Measurements from ENCODE around the gene CCL23. TPM values are rescaled to one million over a fixed set of nuclear protein-coding genes. Genes with fewer than 3 reads are reported as not detected.

The CCL23 gene
- total RNA-seq, 1 experiment from 2014 or later = not detected

DNA sequence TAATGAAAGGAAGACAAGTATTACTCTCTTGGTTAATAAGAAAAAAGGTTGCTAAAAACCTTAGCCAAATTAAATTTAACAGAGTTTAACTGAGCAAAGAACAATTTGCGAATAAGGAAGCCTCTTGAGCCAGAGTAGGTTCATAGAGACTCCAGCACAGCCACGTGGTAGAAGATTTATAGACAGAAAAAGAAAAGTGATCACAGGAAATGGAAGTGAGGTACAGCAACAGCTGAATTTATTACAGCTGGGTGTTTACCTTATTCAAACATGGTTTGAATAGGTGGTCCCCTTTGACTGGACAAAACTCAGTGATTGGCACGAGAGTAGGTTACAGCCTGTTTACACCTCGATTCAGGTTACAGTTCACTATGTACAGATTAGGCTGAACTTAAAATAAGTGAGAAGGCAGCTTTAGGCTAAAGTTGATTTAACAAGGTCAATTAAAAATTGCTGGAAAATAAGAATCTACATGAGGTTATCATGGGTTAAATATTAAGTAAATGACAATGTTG lies 13.1 kb downstream of the CCL23 start:
- Mint-ChIP-seq H3K4me1 (ENCODE audit: low read depth, unreplicated experiment) (peaks cover 15% of the 10 kb centered on the region), H3K27me3 (ENCODE audit: unreplicated experiment) (no peaks in the 10 kb centered on the region), H3K4me3 (ENCODE audit: low read depth, unreplicated experiment) (no peak overlapping the region), H3K9me3 (ENCODE audit: low read depth, unreplicated experiment) (no peaks in the 10 kb centered on the region), H3K36me3 (ENCODE audit: insufficient read depth, unreplicated experiment) (no peaks in the 10 kb centered on the region), H3K27ac (ENCODE audit: unreplicated experiment) (no peak overlapping the region)
- intact Hi-C loops (cut with micrococcal nuclease; ENCODE audit: unreplicated experiment) = no loop called here
- CTCF ChIA-PET = interaction anchor here (0.5 kb wide), 1 partner anchor 18 kb away, joined by 3 read pairs; the partner anchor contains the start of gene CCL14
- BruUV-seq (replicated peaks) = no TSS peak
- TF ChIP-seq, protein P1, sequence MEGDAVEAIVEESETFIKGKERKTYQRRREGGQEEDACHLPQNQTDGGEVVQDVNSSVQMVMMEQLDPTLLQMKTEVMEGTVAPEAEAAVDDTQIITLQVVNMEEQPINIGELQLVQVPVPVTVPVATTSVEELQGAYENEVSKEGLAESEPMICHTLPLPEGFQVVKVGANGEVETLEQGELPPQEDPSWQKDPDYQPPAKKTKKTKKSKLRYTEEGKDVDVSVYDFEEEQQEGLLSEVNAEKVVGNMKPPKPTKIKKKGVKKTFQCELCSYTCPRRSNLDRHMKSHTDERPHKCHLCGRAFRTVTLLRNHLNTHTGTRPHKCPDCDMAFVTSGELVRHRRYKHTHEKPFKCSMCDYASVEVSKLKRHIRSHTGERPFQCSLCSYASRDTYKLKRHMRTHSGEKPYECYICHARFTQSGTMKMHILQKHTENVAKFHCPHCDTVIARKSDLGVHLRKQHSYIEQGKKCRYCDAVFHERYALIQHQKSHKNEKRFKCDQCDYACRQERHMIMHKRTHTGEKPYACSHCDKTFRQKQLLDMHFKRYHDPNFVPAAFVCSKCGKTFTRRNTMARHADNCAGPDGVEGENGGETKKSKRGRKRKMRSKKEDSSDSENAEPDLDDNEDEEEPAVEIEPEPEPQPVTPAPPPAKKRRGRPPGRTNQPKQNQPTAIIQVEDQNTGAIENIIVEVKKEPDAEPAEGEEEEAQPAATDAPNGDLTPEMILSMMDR (IDR thresholded peaks at IDR 0.05; ENCODE audit: unreplicated experiment) = no peak
- DNase-seq = no peak

DNA sequence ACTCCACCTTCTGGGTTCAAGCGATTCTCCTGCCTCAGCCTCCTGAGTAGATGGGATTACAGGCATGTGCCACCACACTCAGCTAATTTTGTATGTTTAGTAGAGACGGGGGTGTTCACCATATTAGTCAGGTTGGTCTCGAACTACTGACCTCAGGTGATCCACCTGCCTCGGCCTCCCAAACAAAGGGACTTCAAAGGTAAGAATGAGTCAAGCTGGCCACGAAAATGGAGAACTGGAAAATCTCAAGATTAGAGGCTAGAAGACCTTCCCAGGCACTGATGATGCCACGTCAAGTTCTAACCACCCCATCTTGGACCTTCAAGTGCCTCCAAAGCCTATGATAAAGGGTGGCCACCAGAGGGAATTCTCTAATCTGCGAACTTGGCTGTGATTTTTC lies 15.1 kb downstream of the CCL23 start:
- Mint-ChIP-seq H3K27me3 (ENCODE audit: unreplicated experiment) (peaks cover 12% of the 10 kb centered on the region), H3K4me1 (ENCODE audit: low read depth, unreplicated experiment) (peaks cover 15% of the 10 kb centered on the region), H3K36me3 (ENCODE audit: insufficient read depth, unreplicated experiment) (no peaks in the 10 kb centered on the region), H3K4me3 (ENCODE audit: low read depth, unreplicated experiment) (no peak overlapping the region), H3K9me3 (ENCODE audit: low read depth, unreplicated experiment) (no peaks in the 10 kb centered on the region), H3K27ac (ENCODE audit: unreplicated experiment) (no peak overlapping the region)
- BruUV-seq (replicated peaks) = no TSS peak
- DNase-seq = no peak
- CTCF ChIA-PET = no interaction called here
- TF ChIP-seq, protein P1 (IDR thresholded peaks at IDR 0.05; ENCODE audit: unreplicated experiment) = no peak
- intact Hi-C loops (cut with micrococcal nuclease; ENCODE audit: unreplicated experiment) = no loop called here

DNA sequence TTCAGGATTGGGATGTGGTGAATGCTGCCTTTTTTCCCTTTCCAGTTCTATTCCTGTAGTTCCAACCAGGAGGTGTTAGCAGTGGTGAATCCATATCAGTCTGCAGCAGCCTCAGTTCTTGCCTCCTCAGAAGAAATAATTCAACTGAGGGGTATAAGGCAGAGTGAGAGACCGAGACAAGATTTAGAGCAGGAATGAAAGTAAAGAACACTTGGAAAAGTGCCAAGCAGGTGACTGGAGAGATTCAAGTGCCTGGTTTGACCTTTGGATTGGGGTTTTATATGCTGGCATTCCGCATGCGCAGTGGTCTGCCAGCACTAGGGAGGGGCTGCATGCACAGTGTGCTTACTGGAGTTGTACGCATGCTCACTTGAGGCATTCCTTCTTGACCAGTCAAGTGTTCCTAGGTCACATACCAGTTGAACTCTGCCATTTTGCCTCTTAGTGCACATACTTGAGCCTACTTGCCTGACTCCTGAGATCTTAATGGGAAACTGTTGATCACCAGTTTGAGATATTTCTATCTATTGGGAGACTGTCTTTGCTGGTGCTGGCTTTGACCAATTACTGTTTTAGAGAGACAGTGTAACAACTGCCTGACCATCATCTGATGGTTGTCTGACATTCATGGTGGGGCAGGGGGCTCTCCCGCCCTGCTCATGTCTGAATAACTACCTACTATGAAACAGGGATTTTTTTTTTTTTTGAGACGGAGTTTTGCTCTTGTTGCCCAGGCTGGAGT lies 15.7 kb downstream of the CCL23 start:
- no peak overlapping the region for H3K27ac Mint-ChIP-seq (ENCODE audit: unreplicated experiment)
- intact Hi-C loops (cut with micrococcal nuclease; ENCODE audit: unreplicated experiment) = no loop called here
- BruUV-seq (replicated peaks) = no TSS peak
- H3K4me1 Mint-ChIP-seq (ENCODE audit: low read depth, unreplicated experiment) = peaks cover 15% of the 10 kb centered on the region
- CTCF ChIA-PET = interaction anchor here (1.0 kb wide), 1 partner anchor 71 kb away, joined by 3 read pairs; no protein-coding TSS in a partner anchor
- no peak overlapping the region for H3K4me3 Mint-ChIP-seq (ENCODE audit: low read depth, unreplicated experiment)
- no peaks in the 10 kb centered on the region for H3K9me3 Mint-ChIP-seq (ENCODE audit: low read depth, unreplicated experiment)
- peak; percentile 54 for DNase-seq
- H3K27me3 Mint-ChIP-seq (ENCODE audit: unreplicated experiment) = peaks cover 16% of the 10 kb centered on the region
- no peaks in the 10 kb centered on the region for H3K36me3 Mint-ChIP-seq (ENCODE audit: insufficient read depth, unreplicated experiment)
- TF ChIP-seq, protein P1 (IDR thresholded peaks at IDR 0.05; ENCODE audit: unreplicated experiment) = no peak

DNA sequence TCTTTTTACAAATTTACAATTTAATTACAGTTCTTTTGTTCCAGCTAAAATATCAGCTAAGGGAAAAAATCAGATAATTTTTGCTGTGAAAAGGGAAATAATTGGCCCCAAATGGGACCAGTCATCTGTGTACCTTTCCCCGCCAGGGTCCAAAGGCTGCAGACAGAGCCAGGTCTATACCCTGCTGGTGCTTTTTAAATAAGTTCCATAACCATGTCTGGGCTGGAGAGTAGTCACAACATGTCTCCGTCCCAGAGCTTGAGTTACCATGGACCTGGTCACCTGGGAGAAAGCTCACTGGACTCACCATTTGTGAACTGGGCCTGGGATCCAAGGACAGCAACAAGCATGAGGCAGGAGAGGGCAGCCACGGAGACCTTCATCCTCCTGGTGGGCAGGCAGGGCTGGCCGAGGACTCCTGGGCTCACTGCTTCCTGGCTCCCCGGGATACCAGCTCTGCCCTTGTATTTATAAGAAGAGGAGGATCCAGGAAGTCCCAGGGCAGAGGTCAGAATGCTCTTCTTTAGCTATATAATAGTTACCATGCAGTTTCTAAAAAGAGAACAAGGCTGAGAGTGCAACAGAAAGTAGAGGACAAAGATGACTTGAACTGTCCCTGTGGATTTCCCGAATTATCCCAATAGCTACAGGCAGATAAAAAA lies 16.5 kb downstream of the CCL23 start, which contains the start of gene CCL15:
CCL15 (minus strand) TSS at position 444 of the 662 bp plus-strand sequence; CDS start at position 383, 61 bp downstream.
- H3K36me3 Mint-ChIP-seq (ENCODE audit: insufficient read depth, unreplicated experiment) = no peaks in the 10 kb centered on the region
- intact Hi-C loops (cut with micrococcal nuclease; ENCODE audit: unreplicated experiment) = no loop called here
- peaks cover 15% of the 10 kb centered on the region for H3K4me1 Mint-ChIP-seq (ENCODE audit: low read depth, unreplicated experiment)
- BruUV-seq (replicated peaks) = no TSS peak
- peaks cover 16% of the 10 kb centered on the region for H3K27me3 Mint-ChIP-seq (ENCODE audit: unreplicated experiment)
- TF ChIP-seq, protein P1 (IDR thresholded peaks at IDR 0.05; ENCODE audit: unreplicated experiment) = no peak
- CTCF ChIA-PET = interaction anchor here (1.0 to 1.3 kb wide), 2 partner anchors 26 to 71 kb away, joined by 3 to 4 read pairs; no protein-coding TSS in a partner anchor
- DNase-seq = no peak
- no peak within 1 kb of the TSS for H3K27ac Mint-ChIP-seq (ENCODE audit: unreplicated experiment)
- H3K9me3 Mint-ChIP-seq (ENCODE audit: low read depth, unreplicated experiment) = no peaks in the 10 kb centered on the region
- H3K4me3 Mint-ChIP-seq (ENCODE audit: low read depth, unreplicated experiment) = no peak within 1 kb of the TSS
